ENCODE measurements around the gene PTPRD. TPM values are rescaled to one million over a fixed set of nuclear protein-coding genes. Genes with fewer than 3 reads are reported as not detected.

The PTPRD gene
- polyA plus RNA-seq, 1 experiment: 0.39 TPM

DNA sequence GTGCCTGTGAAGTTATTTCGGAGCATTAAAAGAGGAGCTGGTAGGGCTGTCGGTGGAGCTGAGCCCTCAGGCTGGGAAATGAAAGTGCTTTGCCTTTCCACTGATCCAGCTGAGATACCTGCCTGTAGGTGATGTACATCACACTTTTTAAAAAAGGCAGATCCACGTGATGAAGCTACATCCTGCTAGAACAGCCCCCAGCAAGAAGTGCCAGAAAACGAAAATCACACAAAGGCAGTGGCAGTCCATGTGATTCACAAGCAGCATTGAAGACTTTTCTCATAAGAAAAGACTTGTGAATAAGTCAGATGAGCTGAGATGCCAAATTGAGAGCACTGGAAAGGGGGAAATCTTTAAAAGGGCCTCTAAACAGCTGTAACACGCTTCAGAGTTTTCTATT lies 765.1 kb downstream of the PTPRD start:
- no peak for DNase-seq (ENCODE audit: low read depth)
- ChIA-PET CTCF (no interaction called here), POLR2A (no interaction called here)
- no peaks in the 10 kb centered on the region for H3K36me3 ChIP-seq (ENCODE audit: control insufficient read depth, insufficient read depth, low read length)
- no peak overlapping the region for H3K4me3 ChIP-seq (ENCODE audit: low read depth, low read length)
- H3K27me3 ChIP-seq (ENCODE audit: control insufficient read depth, insufficient read depth, low read length): no peaks in the 10 kb centered on the region
- TF ChIP-seq CTCF (IDR thresholded peaks at IDR 0.05; ENCODE audit: insufficient read depth, low read depth, low read length): no peak

DNA sequence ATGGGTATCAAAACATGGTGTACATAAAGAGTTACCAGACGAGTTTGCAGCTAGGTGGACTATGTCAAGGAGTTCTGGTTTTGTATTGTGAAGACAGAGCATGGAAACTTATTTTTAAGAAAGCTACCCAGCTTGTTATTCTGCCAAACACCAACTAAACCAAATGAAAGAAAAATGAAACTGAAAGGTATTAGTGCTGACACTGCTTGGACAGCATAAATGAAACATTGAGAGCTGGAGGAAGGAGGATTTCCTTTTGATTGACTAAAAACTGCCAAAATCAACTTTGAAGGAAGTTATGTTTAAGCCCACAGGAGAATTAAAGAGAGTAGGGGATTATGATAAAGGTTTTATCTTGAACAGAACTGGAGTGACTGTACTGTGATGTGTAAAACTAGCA lies 766.2 kb downstream of the PTPRD start:
- no peak for TF ChIP-seq CTCF (IDR thresholded peaks at IDR 0.05; ENCODE audit: insufficient read depth, low read depth, low read length)
- no peaks in the 10 kb centered on the region for H3K27me3 ChIP-seq (ENCODE audit: control insufficient read depth, insufficient read depth, low read length)
- H3K4me3 ChIP-seq (ENCODE audit: low read depth, low read length): no peak overlapping the region
- no peak for DNase-seq (ENCODE audit: low read depth)
- CTCF ChIA-PET: no interaction called here
- POLR2A ChIA-PET: no interaction called here
- H3K36me3 ChIP-seq (ENCODE audit: control insufficient read depth, insufficient read depth, low read length): no peaks in the 10 kb centered on the region

GRCh38 chr9:9820436-9820835 lies 792.4 kb downstream of the PTPRD start:
- CTCF ChIA-PET: no interaction called here
- no peaks in the 10 kb centered on the region for H3K27me3 ChIP-seq (ENCODE audit: control insufficient read depth, insufficient read depth, low read length)
- no peak for TF ChIP-seq CTCF (IDR thresholded peaks at IDR 0.05; ENCODE audit: insufficient read depth, low read depth, low read length)
- no peaks in the 10 kb centered on the region for H3K36me3 ChIP-seq (ENCODE audit: control insufficient read depth, insufficient read depth, low read length)
- DNase-seq (ENCODE audit: low read depth): no peak
- no peak overlapping the region for H3K4me3 ChIP-seq (ENCODE audit: low read depth, low read length)
- POLR2A ChIA-PET: no interaction called here

GRCh38 chr9:9819886-9820285 lies 792.9 kb downstream of the PTPRD start:
- Histone ChIP-seq H3K4me3 (ENCODE audit: low read depth, low read length) (no peak overlapping the region), H3K27me3 (ENCODE audit: control insufficient read depth, insufficient read depth, low read length) (no peaks in the 10 kb centered on the region), H3K36me3 (ENCODE audit: control insufficient read depth, insufficient read depth, low read length) (no peaks in the 10 kb centered on the region)
- DNase-seq (ENCODE audit: low read depth): no peak
- CTCF ChIA-PET: no interaction called here
- TF ChIP-seq CTCF (IDR thresholded peaks at IDR 0.05; ENCODE audit: insufficient read depth, low read depth, low read length): no peak
- POLR2A ChIA-PET: no interaction called here

DNA sequence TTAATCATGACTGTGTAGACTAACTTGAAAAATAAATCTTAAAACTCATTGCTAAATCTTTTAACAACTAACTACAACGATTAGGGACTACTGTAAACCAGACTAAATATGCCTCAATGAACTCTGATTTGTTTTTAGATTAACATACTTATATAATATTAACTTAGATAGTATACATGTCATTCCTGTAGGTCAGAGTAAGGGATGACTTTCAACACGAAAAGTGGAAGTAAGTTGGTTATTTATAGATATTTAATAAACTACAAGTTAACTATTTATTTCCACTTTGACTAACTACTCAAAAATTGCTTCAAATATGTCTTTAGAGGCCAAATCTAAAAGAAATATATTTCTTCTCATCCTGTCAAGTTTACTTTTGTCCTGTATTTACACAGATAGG lies 795.6 kb downstream of the PTPRD start:
- H3K27me3 ChIP-seq (ENCODE audit: control insufficient read depth, insufficient read depth, low read length): no peaks in the 10 kb centered on the region
- CTCF ChIA-PET: no interaction called here
- POLR2A ChIA-PET: no interaction called here
- H3K4me3 ChIP-seq (ENCODE audit: low read depth, low read length): no peak overlapping the region
- no peaks in the 10 kb centered on the region for H3K36me3 ChIP-seq (ENCODE audit: control insufficient read depth, insufficient read depth, low read length)
- no peak for TF ChIP-seq CTCF (IDR thresholded peaks at IDR 0.05; ENCODE audit: insufficient read depth, low read depth, low read length)
- DNase-seq (ENCODE audit: low read depth): no peak
